EL (cell line): ENCODE results near the gene ZMIZ1.
A peak's percentile ranks its signal among the peaks of the same experiment; 100 is the strongest.

ENCODE experiments used
- DNase-seq: peaks from one replicate; pipeline ENCODE4 v3.0.0-alpha.2; 2016

The ZMIZ1 gene

DNA sequence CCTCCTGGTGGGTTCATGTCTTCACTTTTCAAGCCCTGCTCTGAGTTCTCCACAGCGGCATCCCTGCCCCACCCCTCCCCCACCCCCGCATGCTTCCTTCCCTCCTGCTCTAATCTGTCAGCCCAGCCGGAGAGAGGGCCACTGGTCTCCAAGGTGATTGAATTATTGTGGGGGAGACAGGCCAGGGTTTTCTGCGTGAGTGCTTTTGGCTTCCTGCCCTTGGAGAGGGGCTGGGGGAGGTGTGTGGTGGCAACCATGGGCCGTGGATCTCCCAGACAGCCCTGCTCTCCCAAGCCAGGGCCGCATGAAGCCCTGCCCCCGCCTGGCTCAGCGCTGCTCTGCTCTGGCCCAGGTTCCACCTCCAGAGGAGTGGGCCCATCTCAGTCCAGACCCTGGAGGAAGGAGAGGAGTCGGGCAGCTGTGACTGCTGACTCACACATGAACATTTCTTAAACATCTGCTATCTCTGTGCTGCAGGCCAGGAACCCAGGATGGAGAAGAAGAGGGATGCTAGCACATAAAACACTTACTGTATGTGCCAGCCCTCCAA is 109.9 kb downstream of the ZMIZ1 start:
- DNase-seq, result peak; percentile 81

DNA sequence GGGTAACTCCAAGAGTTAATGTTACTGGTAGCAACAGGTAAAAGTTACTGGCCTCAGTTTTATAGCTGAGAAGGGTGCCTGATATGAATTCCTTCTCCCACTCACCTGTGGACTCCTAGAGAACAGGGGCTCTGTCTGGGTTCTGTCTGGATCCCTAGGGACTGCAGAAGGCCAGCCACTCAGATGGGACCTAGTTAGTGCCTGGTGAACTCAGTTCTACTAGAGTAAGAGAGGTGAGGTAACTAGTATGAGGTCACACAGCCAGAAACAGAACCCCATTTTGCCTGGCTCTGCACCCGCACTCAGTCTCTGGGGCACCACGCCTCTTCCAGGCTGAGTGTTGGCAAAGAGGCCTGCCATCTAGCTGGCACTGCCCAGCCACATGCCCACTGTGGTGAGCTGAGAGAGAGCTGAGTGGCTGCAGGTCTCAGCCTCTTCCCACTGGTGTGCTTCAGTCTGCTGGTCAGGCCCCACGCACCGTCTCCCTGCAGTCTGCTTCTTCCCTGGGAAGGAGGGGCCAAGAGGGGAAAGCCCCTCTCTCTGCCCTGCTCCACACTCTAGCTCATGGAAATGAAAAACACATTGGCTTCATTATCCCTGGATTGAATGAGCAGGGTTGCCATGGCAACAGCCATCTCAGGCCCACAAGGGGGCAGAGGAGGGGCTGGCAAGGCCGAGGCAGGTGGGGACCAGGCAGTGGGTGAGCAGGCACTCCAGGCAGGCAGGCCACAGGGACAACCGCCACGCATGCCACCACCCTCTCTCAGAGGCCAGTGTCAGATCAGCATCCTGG is 110.6 kb downstream of the ZMIZ1 start:
- no peak for DNase-seq

- no peak for DNase-seq
Measured at GRCh38 chr10:79179957-79180309, 111.2 kb downstream of the ZMIZ1 start.

GRCh38 chr10:79180414-79181221 is 111.9 kb downstream of the ZMIZ1 start:
- DNase-seq, result no peak

- DNase-seq, result no peak
Measured at GRCh38 chr10:79181227-79181626, 112.5 kb downstream of the ZMIZ1 start.

DNA sequence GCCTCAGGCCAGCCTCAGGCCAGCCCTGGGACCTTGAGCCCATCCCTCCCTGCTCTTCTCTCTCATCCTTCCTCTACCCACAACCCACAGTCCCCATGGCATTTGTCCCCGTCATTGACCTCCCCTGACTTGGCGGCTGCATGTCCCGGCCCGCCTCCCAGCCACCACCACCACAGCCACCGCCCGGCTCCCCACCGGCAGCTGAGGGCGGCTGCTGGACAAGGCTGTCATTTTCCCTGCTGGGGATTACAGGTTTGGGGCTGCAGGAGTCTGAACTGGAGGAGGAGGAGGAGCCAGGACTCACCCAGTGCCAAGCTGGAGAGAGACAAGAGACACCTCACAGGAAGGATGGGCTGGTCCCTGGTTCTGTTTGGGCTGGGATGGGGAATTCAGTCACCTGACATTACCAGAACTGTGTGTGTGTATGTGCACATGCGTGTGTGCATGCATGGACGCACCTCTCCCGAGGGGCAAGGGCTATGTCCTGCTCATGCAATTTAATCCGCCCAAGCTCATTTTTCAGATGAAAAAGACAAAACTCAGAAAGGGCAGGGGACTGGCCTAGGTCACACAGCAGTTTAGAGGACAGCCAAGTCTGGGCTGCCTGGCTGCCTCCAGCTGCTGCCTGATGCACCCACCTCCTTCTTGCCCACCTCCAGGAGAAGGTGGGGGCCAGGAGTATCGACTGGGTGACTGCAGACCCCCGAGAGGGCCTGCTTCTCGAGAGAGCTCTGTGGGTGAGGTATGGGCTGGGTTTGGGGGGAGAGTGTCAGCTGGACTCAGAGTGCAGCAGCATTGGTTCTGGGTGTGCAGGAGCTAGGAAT is 113.1 kb downstream of the ZMIZ1 start:
- no peak for DNase-seq

DNA sequence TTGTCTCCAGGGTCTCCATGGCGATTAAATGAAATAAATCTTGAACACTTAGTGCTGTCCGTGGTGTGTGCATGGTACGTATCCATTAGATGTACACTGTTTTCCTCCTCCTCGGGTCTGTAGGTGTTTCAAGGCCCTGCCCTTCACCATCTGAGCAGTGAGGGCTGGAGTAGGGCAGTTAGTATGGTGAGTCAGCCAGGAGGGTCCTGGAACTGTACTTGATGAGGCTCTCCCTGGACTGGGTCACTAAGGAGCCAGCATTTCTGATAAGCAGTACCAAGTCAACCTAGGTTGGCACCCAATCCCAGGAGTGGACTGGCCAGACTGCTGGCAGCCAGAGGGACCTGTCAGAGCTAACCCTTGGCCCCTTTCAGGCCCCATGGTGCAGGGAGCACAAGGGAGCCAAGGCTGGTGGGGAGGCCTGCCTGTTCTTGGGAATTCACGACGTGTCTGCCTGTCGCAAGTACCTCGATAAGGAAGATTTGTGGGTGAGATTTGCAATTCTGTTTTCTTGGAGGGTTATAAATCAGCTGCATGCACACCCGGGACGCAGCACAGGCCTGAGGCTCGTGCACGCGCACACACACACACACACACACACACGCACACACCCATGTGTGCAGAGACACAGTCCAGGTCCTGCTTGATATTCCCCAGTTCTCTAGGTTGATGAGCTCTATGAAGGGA is 114.2 kb downstream of the ZMIZ1 start:
- no peak for DNase-seq

- DNase-seq, result no peak
Measured at GRCh38 chr10:79183468-79183865, 114.7 kb downstream of the ZMIZ1 start.

DNA sequence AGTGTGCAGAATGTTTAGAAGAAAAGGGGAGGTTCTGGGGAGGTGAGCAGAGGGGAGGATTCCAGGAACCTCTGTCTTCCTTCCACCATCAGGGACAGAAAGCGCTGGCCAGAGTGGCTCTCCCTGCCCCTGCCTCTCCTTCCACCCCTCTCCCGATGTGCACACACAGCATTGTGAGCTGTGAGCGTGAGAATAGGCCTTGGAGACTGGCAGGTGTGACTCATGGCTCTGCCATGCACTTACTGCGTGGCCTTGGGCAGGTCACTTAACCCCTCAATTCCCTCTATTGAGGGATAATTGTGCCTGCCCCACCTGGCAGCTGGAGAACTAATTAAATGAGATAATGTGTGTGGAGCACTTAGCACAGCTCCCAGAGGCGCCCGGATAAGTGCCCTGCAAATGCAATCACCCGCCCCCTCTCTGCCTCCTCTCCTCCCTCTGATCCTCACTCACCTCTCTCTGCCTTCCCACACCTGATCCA is 115.4 kb downstream of the ZMIZ1 start:
- peak; percentile 88 for DNase-seq

DNA sequence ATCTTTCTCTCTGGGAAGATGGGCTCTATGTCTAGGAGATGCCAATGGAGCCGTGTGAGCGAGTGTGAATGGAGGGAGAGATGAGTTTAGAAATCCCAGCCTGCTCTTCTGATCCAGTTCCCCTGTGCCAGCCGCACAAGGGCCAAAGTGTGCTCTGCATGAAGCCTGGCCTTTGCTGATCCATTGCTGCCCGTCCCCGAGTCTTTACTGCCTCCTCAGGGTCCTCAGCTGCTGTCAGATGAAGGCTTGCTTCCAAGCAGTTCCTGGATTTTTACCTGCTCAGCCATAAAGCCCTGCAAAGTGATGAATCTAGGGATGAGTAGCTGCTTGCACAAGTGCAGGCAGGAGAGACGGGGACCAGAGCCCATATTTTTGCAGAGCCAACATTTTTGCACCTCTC is 115.9 kb downstream of the ZMIZ1 start:
- no peak for DNase-seq

GRCh38 chr10:79185067-79185774 is 116.5 kb downstream of the ZMIZ1 start:
- no peak for DNase-seq

DNA sequence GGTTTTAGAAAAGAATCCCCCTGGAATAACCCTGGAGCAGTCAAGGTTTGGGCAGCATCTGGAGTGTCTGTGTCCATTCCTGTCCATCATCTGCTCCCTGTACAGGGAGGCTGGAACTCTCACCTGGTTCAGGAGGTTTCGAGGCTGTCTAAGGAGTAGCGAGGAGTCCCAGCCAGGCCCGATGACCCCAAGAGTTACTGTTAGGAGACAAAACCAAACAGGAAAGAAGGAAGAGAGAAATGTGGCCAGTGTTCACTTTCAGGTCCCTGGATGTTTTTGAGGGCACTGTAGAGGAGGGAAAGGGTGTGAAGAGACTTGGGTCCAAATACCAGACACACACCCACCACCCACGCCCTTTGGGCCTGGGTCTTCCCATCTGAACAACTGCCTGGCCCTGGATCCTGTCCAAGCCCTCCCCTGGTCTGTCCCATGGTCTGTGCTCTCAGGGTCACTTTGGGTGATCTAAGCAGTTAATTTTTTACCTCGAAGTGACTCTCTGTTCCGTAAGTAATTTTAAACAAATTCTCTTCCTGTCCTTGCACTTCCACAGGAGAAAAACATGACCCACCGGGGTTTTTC is 117.1 kb downstream of the ZMIZ1 start:
- no peak for DNase-seq

DNA sequence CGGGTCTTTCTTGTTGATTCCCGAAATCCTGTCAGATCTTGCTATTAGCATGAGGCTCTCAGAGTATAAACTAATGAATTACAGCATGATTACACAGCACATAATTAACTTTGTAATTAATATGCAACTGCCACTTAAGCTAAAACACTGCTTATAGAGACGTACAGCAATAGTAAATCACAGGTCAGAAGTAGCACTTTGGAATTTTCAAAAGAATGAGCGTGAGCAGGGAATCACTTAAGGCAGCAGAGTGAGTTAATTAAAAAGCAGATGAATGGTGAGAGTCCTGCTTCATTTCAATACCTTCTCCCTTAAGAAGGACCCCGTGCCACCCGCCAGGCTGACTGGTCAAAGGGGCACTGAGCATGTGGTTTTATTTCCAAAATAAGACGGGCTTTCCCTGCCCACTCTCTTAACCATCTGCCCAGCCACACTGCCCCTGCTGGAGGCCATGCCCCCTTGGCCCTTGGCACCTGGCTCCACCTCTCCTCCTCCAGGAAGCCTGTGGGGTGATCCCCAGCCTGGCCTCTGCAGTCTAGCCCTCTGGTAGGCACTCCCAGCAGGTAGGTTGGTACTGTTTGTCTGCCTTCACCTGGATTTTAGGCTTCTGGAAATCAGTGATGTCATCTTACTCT is 117.8 kb downstream of the ZMIZ1 start:
- DNase-seq, result no peak

DNA sequence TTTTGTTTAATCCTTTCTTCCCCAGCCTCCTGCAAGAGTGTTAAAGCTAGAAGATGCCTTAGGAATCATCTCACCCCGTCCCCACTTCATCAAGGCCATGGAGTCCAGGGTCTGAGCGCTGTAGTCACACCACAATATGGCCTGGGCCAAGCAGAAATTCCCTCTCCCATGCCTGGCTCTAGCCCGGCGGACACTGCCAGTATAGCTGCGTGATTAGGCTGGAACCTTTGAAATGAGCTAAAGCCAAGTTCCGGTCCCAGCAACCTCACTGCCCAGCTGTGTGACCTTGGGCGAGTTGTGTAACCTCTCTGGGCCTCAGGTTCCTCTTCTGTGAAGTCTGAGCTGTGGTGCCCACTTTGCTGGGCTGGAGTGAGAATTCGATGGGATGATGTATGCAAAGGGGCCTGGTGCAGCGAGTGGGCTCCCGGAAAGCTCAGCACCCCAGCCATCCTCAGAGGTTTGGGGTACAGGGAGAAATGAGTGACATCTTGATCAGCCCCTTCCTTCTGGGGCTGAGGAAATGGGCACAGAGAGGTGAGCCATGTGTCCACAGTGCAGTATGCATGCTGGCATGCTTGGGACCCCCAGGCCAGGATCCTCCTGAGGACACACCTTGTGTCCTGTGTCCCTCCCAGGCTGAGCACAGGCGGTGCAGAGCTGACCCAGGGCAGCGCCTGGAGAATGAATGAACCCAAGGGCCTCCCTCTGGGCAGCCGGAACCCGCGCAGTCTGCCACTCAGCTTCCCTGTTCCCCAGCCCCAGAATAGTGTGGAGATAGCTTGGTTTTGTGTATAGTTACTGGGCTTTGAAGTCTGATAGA is 118.6 kb downstream of the ZMIZ1 start:
- no peak for DNase-seq

DNA sequence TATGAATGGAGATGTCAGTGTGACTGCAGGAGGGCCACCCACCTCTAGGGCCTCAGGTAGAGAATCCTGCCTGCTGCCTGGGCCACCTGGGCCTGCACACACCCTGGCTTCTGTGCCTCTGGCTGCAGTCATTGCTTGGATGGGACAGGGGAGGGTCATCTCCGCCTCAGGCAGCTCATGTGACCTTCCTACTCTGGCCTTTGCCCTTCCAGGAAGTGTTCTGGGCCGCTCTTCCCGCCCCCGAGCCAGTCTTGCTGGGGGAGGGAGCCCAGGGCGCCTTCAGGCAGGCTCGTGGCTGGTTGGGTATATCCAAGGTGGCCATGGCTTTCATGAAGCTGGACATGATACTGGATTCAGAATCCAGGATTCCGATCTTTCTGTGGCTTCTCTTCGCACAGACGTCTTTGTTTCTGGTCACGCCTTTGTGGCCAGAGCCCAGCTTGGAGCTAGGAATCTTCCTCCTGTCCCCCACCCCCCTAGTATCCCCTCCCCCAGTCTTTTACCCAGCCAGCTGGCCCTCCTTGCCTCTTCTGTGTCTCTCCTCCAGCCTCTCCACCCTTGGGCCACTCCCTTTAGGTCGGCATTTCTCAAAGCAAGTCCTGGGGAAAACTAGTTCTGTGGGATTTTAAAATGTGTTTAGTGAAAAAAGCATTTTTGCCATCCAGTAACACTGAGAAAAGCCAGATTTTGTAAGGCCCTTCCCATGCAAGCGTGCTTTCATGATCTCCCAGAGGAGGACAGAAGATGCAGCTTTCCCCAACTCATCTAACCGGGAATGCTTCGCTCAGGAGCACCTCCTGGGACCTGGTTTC is 119.6 kb downstream of the ZMIZ1 start:
- DNase-seq, result no peak

DNA sequence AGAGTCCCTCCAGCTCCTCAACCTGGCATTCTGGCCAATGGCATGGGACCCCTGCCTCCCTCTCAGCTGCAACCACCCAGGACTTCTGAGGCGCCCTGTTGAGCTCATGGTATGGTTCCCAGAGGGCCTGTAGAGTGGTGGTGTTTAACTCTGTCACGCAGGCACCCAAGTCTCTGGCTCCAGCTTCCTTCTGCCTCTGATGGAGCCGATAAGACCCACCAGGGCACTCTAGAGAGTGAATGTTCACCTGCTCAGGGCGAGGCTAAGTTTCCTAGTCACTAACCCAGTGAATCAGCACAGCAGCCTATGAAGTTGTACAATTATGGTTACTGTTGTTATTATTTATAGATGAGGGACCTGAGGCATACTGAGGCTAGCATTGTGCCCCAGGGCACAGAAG is 120.4 kb downstream of the ZMIZ1 start:
- no peak for DNase-seq

DNA sequence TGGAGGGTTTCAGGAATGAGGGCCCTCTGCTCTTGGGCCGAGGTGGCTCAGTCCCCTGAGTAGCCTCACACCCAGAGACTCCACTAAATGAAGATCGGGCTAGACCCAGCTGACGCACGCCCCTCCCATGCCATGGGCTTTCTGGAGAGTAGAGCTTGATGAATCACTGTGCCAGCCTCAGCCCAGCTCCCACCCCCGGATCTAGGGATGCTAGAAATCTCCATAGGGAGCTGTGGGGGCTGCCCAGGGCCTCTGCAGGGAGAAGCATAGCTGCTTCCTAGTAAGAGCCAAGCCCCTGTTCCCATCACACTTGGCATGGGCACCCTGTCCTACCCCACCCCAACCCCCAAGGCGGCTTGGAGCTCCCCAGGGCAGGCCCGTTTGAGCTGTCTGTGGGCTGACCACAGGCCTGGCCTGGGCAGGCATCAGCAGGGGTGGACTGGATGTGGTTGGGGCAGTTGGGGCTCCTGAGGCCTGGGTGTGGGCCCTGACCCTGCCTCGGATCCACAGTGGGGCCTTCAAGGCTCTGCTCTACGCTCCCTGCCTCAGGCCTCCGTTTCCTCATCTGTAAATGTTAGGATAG is 121.2 kb downstream of the ZMIZ1 start:
- DNase-seq, result peak; percentile 63

DNA sequence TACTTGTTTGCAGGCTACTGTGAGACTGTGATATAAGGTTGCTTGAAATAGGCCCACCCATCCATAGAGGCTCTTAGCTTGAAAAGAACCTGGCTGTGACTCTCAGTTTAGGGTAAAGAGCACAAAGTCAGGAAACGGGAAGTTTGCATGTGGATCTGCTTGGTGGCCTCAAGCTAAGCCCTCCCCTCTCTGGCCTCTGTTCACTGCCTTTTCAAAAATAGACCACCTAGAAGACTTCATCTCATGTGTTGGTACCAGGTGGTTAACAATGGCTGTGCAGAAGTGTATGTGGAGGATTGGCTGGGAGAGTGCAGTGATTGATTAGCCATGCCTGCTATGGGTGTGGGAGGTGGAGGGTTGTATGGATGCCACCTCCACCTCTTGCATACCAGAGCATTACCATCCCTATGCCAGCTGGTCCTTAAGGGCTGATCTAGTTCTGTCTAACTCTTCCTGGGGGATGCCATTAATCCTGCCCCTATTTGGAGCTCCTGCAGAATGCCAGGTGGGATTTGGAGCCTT is 122.0 kb downstream of the ZMIZ1 start:
- no peak for DNase-seq
